HuH-7.5 (cell line): ENCODE results near the gene IGFL1.
A peak's percentile ranks its signal among the peaks of the same experiment; 100 is the strongest.
"Not testable (repeated sequence)": the region's sequence is repeated elsewhere in the genome, so short reads cannot be mapped to it uniquely, and the experiment has no call there.

Experiments used
- DNase-seq: peaks from one replicate; pipeline ENCODE4 v3.0.0; 2011; ENCODE audit warnings: low spot score

The IGFL1 gene

GRCh38 chr19:46229442-46229841, at the start of gene IGFL1:
Gene IGFL1 (plus strand): TSS chr19:46229742. CDS start chr19:46229775, 33 bp downstream.
- DNase-seq, result no peak

GRCh38 chr19:46180701-46181387, 48.7 kb upstream of the IGFL1 start:
- no peak for DNase-seq

- DNase-seq, result no peak
These were observed 48.2 kb upstream of the IGFL1 start for GRCh38 chr19:46181388-46181779.

- no peak for DNase-seq
These were observed 47.1 kb upstream of the IGFL1 start for GRCh38 chr19:46182476-46182875.

GRCh38 chr19:46184775-46185710, 44.5 kb upstream of the IGFL1 start:
- DNase-seq, result not testable (repeated sequence)

- DNase-seq, result no peak
These were observed 43.3 kb upstream of the IGFL1 start for GRCh38 chr19:46186101-46186716.

GRCh38 chr19:46186717-46187101, 42.8 kb upstream of the IGFL1 start:
- no peak for DNase-seq

GRCh38 chr19:46189971-46190888, 39.3 kb upstream of the IGFL1 start:
- no peak for DNase-seq

- no peak for DNase-seq
These were observed 38.2 kb upstream of the IGFL1 start for GRCh38 chr19:46191356-46191755.

- DNase-seq, result no peak
These were observed 37.6 kb upstream of the IGFL1 start for GRCh38 chr19:46191972-46192371.

- not testable (repeated sequence) for DNase-seq
These were observed 36.9 kb upstream of the IGFL1 start for GRCh38 chr19:46192626-46192991.

- DNase-seq, result peak; percentile 82
These were observed 36.4 kb upstream of the IGFL1 start for GRCh38 chr19:46192992-46193650.

- DNase-seq, result no peak
These were observed 35.9 kb upstream of the IGFL1 start for GRCh38 chr19:46193678-46194077.

GRCh38 chr19:46195104-46195503, 34.4 kb upstream of the IGFL1 start:
- DNase-seq, result no peak

GRCh38 chr19:46195919-46196318, 33.6 kb upstream of the IGFL1 start:
- not testable (repeated sequence) for DNase-seq

GRCh38 chr19:46196410-46197124, 33.0 kb upstream of the IGFL1 start:
- no peak for DNase-seq

- no peak for DNase-seq
These were observed 32.0 kb upstream of the IGFL1 start for GRCh38 chr19:46197314-46198070.

- DNase-seq, result no peak
These were observed 30.8 kb upstream of the IGFL1 start for GRCh38 chr19:46198756-46199155.

GRCh38 chr19:46201454-46202310, 27.9 kb upstream of the IGFL1 start:
- no peak for DNase-seq
